Umbilical cord (tissue), 2 donors: Measurements from ENCODE around the gene GRK4. TPM values are rescaled to one million over a fixed set of nuclear protein-coding genes. Genes with fewer than 3 reads are reported as not detected.
"Not testable (repeated sequence)": the region's sequence is repeated elsewhere in the genome, so short reads cannot be mapped to it uniquely, and the experiment has no call there.

Source experiments
- DNase-seq: peaks from one replicate; pipeline ENCODE4 v3.0.0-alpha.2; 2015; ENCODE audit warnings: low spot score
- total RNA-seq: library from RNA; depleted of rRNA; stranded (reverse); fragments of >200 nt; gene quantifications from one replicate; pipeline ENCODE4 v1.2.3, GENCODE V29; 2014; ENCODE audit warnings: low replicate concordance; ENCODE audit not compliant: insufficient read depth

GRK4 gene
- total RNA-seq, 1 donor from 2014 or later = 5.5 TPM

DNA sequence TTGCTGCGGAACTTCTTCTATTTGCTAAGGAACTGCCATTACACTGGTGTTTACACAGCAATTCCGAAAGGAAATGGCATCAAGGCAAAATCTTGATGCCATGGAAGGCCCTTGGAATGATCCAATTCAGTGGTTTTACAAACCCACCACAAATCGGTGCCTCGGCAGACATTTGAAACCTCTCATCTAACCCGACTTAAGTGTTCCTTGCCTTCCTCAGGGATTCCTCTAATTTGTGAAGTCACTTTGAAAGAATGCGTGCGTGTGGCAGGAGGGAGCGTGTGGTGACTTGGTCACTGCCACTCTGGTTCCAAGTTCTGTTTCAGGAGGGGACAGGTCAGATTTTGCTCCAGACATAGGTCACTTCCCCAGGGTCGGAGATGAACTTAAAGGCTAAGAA lies 4.9 kb upstream of the GRK4 start:
- no peak for DNase-seq

DNA sequence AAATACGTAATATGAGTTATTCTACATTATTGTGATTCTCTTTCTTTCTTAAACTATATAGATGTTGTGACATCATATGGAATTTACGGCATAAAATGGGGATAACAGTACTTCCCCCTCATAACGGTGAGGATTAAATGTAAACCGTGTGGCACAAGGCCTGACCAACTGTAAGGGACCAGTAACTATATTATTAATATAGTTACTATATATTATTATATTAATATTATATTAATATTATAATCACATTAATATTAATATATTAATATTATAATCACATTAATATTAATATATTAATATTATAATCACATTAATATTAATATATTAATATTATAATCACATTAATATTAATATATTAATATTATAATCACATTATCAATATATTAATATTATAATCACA lies 2.9 kb upstream of the GRK4 start:
- not testable (repeated sequence) for DNase-seq

DNA sequence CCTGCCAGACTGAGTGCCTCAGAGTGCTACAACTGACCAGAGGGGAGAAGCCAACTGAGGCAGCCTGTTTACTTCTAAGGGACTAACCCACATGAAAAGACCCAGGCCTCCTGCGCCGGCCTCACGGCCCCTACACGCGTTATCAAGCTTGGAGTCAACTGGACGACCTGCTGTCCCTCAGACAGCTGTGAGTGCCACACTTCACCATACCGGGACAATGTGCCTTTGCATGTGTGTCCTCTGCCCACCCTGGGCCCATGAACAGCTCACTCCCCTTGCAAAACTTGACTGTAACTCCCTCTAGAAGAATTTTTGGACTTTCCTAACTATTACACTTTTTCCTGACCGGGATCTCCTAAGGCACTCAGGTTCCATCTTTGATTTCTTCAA lies 2.0 kb upstream of the GRK4 start:
- DNase-seq = no peak

- no peak for DNase-seq
Observed at GRCh38 chr4:2961811-2962441, 1.4 kb upstream of the GRK4 start.

- peak; percentile 64 for DNase-seq
Observed at GRCh38 chr4:2962614-2963174, 677 bp upstream of the GRK4 start.

DNA sequence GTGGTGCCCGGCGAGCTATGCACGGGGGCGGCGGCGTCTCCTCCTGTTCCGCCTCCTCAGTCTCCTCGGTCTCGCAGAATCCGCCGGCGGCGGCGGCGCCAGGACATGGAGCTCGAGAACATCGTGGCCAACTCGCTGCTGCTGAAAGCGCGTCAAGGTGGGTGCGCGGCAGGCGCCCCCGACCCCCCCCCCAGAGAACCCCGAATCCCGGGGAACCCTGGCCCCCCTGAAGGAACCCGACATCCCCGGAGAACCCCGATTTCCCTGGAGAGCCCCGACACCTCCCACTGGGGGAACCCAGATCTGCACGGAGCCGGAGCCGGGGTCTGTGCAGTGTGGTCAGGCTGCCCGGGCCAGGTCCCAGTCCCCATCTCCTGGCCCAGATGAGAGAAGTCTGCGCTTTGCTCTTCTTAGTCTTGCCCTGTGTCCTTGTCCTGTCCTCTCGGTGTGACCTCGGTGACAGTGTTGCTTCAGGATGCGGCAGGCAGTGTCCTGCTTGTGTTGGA lies 648 bp downstream of the GRK4 start:
- peak; percentile 76 for DNase-seq

GRCh38 chr4:2964706-2965258 lies 1.4 kb downstream of the GRK4 start:
- no peak for DNase-seq

- no peak for DNase-seq
Observed at GRCh38 chr4:2965262-2965661, 1.9 kb downstream of the GRK4 start.

GRCh38 chr4:2968381-2968780 lies 5.0 kb downstream of the GRK4 start:
- DNase-seq = no peak

- DNase-seq = no peak
Observed at GRCh38 chr4:2971275-2971674, 7.9 kb downstream of the GRK4 start.

DNA sequence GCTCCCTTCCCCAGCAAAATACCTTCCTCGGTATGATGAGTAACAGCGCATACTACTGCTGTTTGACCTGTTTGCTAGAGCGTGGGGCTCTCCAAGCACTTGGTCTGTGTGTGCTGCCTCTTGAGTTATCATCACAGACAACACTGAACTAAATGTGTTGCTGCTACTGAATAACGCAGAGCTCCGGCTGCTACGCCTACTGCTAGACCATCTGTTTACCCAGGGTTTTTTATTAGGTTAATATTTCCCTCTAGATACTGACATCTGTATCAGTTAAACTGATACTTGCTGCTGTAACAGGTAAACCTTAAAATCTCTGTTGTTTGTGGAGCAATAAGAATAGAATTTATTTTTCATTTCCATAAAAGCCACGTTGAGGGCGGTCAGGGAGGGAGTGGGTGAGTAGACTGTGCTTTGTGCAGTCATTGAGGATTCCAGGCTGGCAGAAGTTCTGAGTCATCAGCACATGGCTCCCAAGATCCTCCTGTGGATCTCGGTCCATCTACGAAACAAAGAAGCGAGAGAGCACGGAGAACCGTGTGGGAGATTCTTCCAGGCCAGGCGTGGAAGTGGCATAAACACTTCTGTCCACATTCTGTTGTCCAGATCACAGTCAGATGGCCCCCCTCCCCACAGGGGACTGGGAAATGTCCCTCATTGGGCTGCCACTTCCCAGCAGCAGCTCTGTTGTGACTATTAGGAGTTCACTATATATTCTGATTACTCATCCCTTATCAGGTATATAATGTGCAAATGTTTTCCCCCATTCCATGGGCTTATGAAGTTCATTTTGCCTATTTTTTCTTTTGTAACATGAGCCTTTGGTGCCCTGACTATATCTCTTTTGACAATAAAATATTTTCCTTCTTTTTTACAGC lies 14.1 kb downstream of the GRK4 start:
- peak; percentile 25 for DNase-seq

DNA sequence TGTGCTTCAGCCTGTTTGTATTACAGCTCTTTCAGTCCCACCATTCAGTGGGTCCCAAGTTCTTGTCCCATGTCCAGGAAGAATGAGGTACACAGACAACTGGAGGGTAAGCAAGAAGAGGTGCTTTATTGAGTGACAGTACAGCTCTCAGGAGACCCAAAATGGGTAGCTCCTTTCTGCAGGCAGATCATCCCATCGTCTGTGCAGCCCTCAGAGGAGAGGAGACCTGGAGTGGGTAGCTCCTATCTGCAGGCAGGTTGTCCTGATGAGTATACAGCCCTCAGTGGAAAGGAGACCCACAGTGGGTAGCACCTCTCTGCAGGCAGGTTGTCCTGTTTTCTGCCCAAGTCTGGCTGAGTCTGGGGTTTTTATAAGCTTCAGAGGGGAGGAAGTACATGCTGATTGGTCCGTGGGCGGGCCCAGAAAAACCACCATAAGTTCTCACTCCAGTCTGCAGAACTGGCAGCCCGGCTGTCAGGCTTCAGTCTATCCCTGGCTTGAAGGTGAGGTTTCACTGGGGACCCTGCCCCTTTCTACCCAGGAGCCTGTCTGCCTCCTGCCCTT lies 18.0 kb downstream of the GRK4 start:
- no peak for DNase-seq

- DNase-seq = no peak
Observed at GRCh38 chr4:2982012-2982411, 18.6 kb downstream of the GRK4 start.

DNA sequence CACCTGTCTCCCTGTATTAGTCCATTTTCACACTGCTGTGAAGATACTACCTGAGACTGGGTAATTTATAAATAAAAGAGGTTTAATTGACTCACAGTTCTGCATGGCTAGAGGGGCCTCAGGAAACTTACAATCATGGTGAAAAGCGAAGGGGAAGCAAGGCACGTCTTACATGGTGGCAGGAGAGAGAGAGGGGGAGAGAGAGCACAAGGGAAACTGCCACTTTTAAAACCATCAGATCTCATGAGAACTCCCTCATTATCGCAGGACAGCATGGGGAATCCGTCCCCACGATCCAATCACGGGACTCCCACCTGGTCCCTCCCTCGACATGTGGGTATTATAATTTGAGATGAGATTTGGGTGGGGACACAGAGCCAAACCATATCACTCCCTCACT lies 20.3 kb downstream of the GRK4 start:
- not testable (repeated sequence) for DNase-seq

DNA sequence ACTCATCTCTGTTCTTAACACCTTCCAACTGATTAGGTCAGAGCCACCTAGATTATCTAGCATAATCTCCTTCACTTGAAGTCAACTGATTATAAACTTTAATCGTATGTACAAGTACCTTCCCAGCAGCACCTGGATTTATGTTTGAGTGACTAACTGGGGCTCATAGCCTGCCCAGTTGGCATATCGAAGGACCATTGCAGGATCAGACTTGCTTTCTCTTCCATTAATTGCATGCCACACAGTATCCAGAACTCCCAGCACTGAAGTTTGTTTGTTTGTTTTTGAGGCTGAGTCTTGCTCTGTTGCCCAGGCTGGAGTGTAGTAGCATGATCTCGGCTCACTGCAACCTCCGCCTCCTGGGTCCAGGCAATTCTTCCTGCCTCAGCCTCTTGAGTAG lies 27.9 kb downstream of the GRK4 start:
- no peak for DNase-seq

DNA sequence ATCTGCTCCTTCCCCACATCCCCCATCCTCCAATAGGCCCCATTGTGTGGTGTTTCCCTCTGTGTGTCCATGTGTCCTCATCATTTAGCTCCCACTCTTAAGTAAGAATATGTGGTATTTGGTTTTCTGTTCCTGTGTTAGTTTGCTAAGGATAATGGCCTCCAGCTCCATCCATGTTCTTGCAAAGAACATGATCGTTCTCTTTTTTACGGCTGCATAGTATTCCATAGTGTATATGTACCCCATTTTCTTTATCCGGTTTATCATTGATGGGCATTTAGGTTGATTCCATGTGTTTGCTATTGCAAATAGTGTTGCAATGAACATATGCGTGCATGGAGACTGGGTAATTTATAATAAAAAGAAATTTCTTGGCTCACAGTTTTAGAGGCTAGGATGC lies 31.5 kb downstream of the GRK4 start:
- DNase-seq = no peak

- DNase-seq = no peak
Observed at GRCh38 chr4:2995546-2996265, 32.3 kb downstream of the GRK4 start.

DNA sequence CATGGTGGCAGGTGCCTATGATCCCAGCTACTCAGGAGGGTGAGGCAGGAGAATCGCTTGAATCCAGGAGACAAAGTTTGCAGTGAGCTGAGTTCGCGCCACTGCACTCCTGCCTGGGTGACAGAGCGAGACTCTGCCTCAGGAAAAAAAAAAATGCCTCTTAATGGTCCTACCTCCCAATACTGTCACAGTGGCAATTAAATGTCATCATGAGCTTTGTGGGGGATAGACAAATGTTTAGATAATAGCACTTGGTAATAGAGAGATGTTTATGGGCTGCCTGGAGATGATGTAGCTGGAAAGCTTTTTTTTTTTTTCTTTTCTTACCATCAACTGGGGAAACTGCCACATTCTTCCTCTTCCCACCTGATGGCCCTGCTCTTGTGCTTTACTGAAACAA lies 33.0 kb downstream of the GRK4 start:
- no peak for DNase-seq

GRCh38 chr4:3007724-3008123 lies 44.4 kb downstream of the GRK4 start:
- DNase-seq = no peak

DNA sequence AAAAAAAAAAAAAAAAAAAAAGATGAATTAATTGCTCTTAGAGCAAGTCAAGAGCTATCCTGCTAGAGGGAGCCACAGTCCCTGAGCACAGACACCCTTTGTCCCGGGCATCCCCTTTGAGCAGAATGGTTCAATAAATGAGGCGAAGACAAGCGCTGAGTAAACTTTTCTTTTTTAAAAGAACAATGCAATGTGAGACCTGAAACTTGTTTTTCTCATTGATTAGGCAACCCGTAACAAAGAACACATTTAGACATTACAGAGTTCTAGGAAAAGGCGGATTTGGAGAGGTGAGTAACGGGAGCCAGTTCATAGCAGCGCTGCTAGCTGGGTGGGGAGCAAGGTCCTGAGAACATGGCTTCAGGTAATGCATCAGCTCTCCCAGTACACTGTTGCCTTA lies 46.1 kb downstream of the GRK4 start:
- DNase-seq = no peak

- no peak for DNase-seq
Observed at GRCh38 chr4:3010577-3010976, 47.2 kb downstream of the GRK4 start.
